GM18870 (cell line): Measurements from ENCODE around the gene WFIKKN1.

Experiments
- ATAC-seq: cut with Tn5 transposase; IDR thresholded peaks from one replicate; pipeline ENCODE4 v1.9.1; 2021; ENCODE audit warnings: moderate library complexity; ENCODE audit not compliant: unreplicated experiment

WFIKKN1 gene

GRCh38 chr16:672371-672770 is 41.6 kb downstream of the WFIKKN1 start:
- no peak for ATAC-seq

DNA sequence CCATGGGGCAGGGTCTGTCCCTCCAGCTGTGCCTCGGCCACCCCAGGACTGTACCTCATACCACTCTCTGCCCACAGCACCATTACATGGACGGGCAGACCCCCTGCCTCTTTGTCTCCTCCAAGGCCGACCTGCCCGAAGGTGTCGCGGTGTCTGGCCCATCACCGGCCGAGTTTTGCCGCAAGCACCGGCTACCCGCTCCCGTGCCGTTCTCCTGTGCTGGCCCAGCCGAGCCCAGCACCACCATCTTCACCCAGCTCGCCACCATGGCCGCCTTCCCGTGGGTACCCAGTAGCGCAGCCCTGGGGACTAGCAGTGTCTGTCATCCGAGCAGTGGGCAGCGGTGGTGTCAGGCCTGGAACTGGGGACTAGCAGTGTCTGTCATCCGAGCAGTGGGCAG is 42.1 kb downstream of the WFIKKN1 start:
- no peak for ATAC-seq

GRCh38 chr16:673399-673991 is 42.7 kb downstream of the WFIKKN1 start:
- no peak for ATAC-seq

GRCh38 chr16:674214-674881 is 43.6 kb downstream of the WFIKKN1 start:
- ATAC-seq = no peak

DNA sequence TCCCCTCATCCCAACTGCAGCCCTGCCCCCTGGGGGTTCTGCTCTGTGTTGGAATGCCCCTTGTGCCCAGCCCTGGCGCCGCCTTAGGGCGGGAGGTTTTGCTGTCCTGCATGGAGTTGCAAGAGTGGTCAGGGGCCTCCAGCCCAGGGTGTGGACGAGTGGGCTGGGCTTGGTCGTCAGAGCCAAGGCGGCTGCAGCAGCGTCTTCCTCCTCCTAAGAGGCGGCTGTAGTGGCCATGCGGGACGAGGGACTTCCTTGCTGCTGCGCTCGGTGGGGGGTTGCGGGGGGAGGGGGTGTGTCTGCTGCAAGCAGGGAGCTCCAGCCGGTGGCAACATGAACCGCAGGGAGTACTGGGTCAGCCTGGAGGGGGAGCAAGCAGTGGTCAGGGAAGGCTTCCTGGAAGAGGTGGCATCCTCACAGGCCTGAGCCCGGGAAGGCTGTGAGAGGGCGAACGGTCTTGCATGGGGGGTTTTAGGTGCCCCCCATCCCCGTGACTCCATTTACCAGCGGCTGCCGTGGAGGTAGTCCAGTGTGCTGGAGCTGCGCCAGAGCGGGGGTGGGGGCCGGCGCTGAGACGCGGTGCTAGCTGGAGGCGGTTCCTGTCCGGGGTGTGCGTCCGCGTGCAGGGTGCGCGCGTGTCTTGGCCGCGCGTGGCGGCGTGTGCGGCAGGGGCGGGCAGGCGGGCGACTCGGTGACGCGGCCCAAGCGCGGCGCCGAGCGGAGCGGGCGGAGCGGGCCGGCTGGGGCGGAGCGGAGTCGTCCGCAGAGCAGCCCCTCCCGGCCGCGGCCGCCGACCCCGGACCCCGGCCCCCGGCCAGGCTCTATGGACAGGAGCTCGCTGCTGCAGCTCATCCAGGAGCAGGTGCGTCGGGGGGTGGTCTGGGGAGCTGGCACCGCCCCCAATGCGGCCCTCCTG is 44.4 kb downstream of the WFIKKN1 start, which contains the start of gene RHBDL1:
Gene RHBDL1 (plus strand): TSS at position 704 of the 916 bp plus-strand sequence. CDS start 120 bp downstream, at position 824.
- no peak for ATAC-seq

- no peak for ATAC-seq
Measured at GRCh38 chr16:675884-676564, 45.2 kb downstream of the WFIKKN1 start.

DNA sequence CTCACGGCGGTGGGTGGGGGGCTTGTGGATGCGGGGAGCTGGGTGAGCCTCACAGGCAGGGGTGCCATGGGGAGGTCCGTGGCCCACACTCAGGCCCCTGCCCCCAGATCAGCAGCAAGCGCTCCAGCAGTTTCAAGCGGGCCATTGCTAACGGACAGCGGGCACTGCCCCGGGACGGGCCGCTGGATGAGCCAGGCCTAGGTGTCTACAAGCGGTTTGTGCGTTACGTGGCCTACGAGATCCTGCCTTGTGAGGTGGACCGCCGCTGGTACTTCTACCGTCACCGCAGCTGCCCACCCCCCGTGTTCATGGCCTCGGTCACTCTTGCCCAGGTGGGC is 45.7 kb downstream of the WFIKKN1 start:
- no peak for ATAC-seq

GRCh38 chr16:676913-677312 is 46.1 kb downstream of the WFIKKN1 start:
- ATAC-seq = no peak

DNA sequence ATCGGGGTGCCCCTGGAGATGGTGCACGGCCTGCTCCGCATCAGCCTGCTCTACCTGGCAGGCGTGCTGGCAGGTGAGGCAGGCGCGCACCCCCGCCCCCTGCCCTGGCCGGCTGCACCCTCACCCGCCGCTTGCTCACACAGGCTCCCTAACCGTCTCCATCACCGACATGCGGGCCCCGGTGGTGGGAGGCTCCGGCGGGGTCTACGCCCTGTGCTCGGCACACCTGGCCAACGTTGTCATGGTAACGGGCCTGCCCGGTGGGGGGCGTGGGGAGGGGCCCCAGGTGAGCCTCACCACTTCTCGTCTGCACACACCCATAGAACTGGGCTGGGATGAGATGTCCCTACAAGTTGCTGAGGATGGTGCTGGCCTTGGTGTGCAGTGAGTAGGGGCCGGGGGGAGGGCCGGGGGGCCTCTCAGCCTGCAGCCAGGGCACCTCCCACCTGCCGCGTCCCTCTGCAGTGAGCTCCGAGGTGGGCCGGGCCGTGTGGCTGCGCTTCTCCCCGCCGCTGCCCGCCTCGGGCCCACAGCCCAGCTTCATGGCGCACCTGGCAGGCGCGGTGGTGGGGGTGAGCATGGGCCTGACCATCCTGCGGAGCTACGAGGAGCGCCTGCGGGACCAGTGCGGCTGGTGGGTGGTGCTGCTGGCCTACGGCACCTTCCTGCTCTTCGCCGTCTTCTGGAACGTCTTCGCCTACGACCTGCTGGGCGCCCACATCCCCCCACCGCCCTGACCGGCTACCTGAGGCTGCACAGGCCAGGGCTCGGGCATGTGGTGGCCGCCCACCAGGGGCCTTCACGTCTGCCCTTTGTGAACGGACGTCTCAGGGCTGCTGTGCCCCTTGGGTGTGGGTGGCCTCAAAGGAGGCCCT is 46.8 kb downstream of the WFIKKN1 start:
- ATAC-seq = no peak

- ATAC-seq = no peak
Measured at GRCh38 chr16:678209-678857, 47.5 kb downstream of the WFIKKN1 start.

- no peak for ATAC-seq
Measured at GRCh38 chr16:678858-679813, 48.4 kb downstream of the WFIKKN1 start.

- ATAC-seq = no peak
Measured at GRCh38 chr16:679814-680624, 49.2 kb downstream of the WFIKKN1 start, which contains the start of gene STUB1. Gene STUB1, plus strand, starts transcription at chr16:680410. Its CDS starts 116 bp downstream, at chr16:680526.

- no peak for ATAC-seq
Measured at GRCh38 chr16:680625-680945, 49.8 kb downstream of the WFIKKN1 start.

- no peak for ATAC-seq
Measured at GRCh38 chr16:680967-681745, 50.4 kb downstream of the WFIKKN1 start.

DNA sequence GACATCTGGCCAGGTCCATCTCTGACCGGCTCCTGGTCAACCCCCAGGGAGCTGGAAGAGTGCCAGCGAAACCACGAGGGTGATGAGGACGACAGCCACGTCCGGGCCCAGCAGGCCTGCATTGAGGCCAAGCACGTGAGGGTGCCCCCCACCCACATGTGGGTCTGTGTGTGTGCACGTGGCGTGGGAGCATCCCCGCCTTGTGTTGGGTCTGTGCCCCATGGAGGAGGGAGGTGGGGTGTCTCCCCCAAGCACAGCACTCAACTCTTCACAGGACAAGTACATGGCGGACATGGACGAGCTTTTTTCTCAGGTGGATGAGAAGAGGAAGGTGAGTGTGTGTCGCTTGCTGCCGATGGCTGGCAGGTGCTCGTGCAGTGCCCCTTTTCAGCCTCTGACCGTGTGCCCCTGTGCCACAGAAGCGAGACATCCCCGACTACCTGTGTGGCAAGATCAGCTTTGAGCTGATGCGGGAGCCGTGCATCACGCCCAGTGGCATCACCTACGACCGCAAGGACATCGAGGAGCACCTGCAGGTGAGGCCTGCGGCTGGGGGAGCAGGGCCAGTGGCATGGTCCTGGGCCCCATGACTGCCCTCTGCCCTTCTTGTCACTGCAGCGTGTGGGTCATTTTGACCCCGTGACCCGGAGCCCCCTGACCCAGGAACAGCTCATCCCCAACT is 51.1 kb downstream of the WFIKKN1 start:
- no peak for ATAC-seq
